Suprapubic skin (tissue), 4 donors: ENCODE data around the gene TSPYL2. TPM values are rescaled to one million over a fixed set of nuclear protein-coding genes. Genes with fewer than 3 reads are reported as not detected.

Source experiments
- DNase-seq, 2 donors: peaks; one replicate each; pipeline ENCODE4 v3.0.0-alpha.2; 2019; ENCODE audit warnings: low spot score in 2 of 2
- H3K27ac ChIP-seq: fragments of 200-600 bp; sonication (generic); one replicate; pipeline ENCODE4 v1.5.1; 2019
- H3K27me3 ChIP-seq: fragments of 200-600 bp; sonication (generic); one replicate; pipeline ENCODE4 v1.5.1; 2019
- H3K36me3 ChIP-seq: fragments of 200-600 bp; sonication (generic); one replicate; pipeline ENCODE4 v1.5.1; 2019
- H3K4me1 ChIP-seq: fragments of 200-600 bp; sonication (generic); one replicate; pipeline ENCODE4 v1.5.1; 2019
- H3K4me3 ChIP-seq: fragments of 200-600 bp; sonication (generic); one replicate; pipeline ENCODE4 v1.5.1; 2019; ENCODE audit warnings: mild to moderate bottlenecking
- H3K9me3 ChIP-seq: fragments of 200-600 bp; sonication (generic); one replicate; pipeline ENCODE4 v1.5.1; 2019
- EP300 ChIP-seq: sonication (generic); formaldehyde crosslinking; IDR thresholded peaks from one replicate; pipeline ENCODE4 v1.6.1; 2017; ENCODE audit warnings: antibody characterized with exemption
- POLR2A ChIP-seq, 2 donors: fragments of 450-650 bp; IDR thresholded peaks; one replicate each; pipeline ENCODE4 v1.6.1; 2017; ENCODE audit warnings: antibody characterized with exemption in 2 of 2, mild to moderate bottlenecking in 2 of 2, moderate library complexity in 2 of 2
- POLR2AphosphoS5 ChIP-seq, 3 donors: sonication (generic); formaldehyde crosslinking; IDR thresholded peaks; one replicate each; pipeline ENCODE4 v1.6.1; 2017; ENCODE audit warnings: antibody characterized with exemption in 3 of 3
- WGBS: methylation state at CpG from one replicate; pipeline ENCODE4 v1.1.5; 2018; 5-methylcytosine and 5-hydroxymethylcytosine counted together
- total RNA-seq, 4 donors: library from RNA; depleted of rRNA; stranded (reverse); fragments of >200 nt; gene quantifications; one replicate each; pipeline ENCODE4 v1.1.0, GENCODE V29; 2016
- TF ChIP-seq, protein P1 (sequence below), 2 donors: fragments of 200-600 bp in 1 of 2; fragments of 450-650 bp in 1 of 2; sonication (generic) in 1 of 2; IDR thresholded peaks; one replicate each; pipeline ENCODE4 v1.5.1; 2016 to 2019; ENCODE audit warnings: antibody characterized with exemption in 2 of 2, mild to moderate bottlenecking in 1 of 2, moderate library complexity in 1 of 2

TSPYL2 gene
- total RNA-seq, 4 donors from 2014 or later, result 29.4 to 60.7 (median 48.4) TPM

DNA sequence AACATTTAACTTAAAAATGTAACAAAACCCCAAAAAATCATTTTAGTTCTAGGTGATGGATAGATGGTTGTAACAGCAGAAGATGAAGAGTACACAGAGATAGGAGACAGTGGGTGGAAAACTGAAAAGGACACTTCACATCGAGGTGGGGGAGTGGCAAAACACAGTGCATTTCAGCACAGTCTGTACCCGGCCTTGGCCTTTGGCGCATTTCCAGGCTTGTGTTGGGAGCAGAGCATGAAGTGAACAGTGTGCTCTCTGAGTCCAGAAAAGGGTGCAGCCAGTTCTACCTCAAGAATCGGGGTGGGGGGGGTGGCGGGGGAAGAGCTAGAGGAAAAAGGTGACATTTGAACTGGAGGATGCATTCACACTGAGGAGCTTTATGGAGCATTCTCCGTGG is 4.3 kb downstream of the TSPYL2 start:
- Histone ChIP-seq H3K36me3 (peaks cover 15% of the 10 kb centered on the region), H3K9me3 (no peaks in the 10 kb centered on the region), H3K27me3 (no peaks in the 10 kb centered on the region), H3K4me1 (peaks cover 36% of the 10 kb centered on the region), H3K4me3 (peak overlapping the region; percentile 12), H3K27ac (peak overlapping the region; percentile 51)
- 42% methylated on average over 6 of the region's 6 CpGs for WGBS
- DNase-seq, result no peak
- TF ChIP-seq EP300, result no peak
- TF ChIP-seq, protein P1, sequence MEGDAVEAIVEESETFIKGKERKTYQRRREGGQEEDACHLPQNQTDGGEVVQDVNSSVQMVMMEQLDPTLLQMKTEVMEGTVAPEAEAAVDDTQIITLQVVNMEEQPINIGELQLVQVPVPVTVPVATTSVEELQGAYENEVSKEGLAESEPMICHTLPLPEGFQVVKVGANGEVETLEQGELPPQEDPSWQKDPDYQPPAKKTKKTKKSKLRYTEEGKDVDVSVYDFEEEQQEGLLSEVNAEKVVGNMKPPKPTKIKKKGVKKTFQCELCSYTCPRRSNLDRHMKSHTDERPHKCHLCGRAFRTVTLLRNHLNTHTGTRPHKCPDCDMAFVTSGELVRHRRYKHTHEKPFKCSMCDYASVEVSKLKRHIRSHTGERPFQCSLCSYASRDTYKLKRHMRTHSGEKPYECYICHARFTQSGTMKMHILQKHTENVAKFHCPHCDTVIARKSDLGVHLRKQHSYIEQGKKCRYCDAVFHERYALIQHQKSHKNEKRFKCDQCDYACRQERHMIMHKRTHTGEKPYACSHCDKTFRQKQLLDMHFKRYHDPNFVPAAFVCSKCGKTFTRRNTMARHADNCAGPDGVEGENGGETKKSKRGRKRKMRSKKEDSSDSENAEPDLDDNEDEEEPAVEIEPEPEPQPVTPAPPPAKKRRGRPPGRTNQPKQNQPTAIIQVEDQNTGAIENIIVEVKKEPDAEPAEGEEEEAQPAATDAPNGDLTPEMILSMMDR (IDR thresholded peaks at IDR 0.05), result no peak
- TF ChIP-seq POLR2A (IDR thresholded peaks at IDR 0.05), result no peak
- no peak for TF ChIP-seq POLR2AphosphoS5 (IDR thresholded peaks at IDR 0.05)

DNA sequence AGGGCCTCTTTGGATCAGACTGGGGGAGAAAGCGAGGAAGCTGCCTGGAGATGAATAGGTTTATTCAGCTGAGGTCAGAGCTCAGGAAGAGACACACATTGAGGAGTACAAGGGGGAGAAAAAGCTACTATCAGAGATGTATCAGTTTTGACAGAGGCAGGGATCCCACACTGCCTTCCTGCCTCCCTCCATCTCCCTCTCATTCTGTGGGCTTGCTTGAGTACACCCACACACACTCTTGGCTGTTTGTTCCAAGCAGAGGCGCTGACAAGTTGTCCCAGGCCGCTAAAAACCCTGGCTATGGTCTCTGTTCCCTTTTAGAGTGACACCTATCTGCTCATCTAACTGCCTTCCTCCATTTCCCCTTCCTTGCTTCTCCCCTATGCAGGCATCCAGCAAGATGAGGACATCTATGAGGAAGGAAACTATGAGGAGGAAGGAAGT is 5.2 kb downstream of the TSPYL2 start:
- peaks cover 36% of the 10 kb centered on the region for H3K4me1 ChIP-seq
- H3K36me3 ChIP-seq, result peaks cover 15% of the 10 kb centered on the region
- no peaks in the 10 kb centered on the region for H3K27me3 ChIP-seq
- peak overlapping the region; percentile 42 for H3K4me3 ChIP-seq
- H3K9me3 ChIP-seq, result no peaks in the 10 kb centered on the region
- peak overlapping the region; percentile 51 for H3K27ac ChIP-seq
- WGBS, result 71% methylated on average over 3 of the region's 3 CpGs
- TF ChIP-seq, protein P1 (IDR thresholded peaks at IDR 0.05), result no peak
- TF ChIP-seq EP300, result no peak
- TF ChIP-seq POLR2A (IDR thresholded peaks at IDR 0.05), result no peak
- TF ChIP-seq POLR2AphosphoS5 (IDR thresholded peaks at IDR 0.05), result no peak
- no peak for DNase-seq

DNA sequence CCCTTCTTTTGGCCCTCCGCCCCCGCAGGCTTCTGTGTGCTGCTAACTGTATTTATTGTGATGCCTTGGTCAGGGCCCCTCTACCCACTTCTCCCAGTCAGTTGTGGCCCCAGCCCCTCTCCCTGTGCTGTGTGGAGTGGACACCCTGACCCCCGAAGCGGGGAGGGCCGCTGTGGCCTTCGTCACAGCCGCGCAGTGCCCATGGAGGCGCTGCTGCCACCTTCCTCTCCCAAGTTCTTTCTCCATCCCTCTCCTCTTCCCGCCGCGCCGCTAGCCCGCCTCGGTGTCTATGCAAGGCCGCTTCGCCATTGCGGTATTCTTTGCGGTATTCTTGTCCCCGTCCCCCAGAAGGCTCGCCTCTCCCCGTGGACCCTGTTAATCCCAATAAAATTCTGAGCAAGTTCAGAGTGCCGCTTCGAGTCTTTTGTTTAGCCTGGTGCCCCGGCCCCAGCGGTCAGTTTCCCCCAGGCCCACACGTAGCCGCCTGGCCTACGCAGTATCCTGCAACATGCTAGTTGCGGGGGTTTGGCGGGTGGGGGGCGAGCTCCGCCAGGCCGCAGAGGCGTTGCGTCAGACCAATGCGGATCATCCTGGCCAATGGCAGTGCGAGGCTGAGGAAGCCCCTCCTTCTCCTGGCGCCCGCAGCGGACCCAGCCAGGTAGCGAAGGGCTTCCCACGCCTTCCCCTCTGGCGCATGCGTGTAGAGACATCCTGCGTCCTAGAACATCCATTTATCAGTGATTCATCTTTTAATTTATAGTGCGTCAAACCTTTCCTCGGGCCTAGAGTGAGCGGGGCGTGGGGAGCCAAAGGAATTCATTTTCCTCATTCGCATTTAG is 6.2 kb downstream of the TSPYL2 start:
- Histone ChIP-seq H3K36me3 (peaks cover 15% of the 10 kb centered on the region), H3K9me3 (no peaks in the 10 kb centered on the region), H3K27ac (peak overlapping the region; percentile 92), H3K4me1 (peaks cover 34% of the 10 kb centered on the region), H3K4me3 (peak overlapping the region; percentile 42), H3K27me3 (no peaks in the 10 kb centered on the region)
- DNase-seq, result peak; percentile 88
- TF ChIP-seq, protein P1 (IDR thresholded peaks at IDR 0.05), result no peak
- no peak for TF ChIP-seq EP300
- TF ChIP-seq POLR2A (IDR thresholded peaks at IDR 0.05), result no peak
- no peak for TF ChIP-seq POLR2AphosphoS5 (IDR thresholded peaks at IDR 0.05)
- WGBS, result 46% methylated on average over 51 of the region's 51 CpGs

DNA sequence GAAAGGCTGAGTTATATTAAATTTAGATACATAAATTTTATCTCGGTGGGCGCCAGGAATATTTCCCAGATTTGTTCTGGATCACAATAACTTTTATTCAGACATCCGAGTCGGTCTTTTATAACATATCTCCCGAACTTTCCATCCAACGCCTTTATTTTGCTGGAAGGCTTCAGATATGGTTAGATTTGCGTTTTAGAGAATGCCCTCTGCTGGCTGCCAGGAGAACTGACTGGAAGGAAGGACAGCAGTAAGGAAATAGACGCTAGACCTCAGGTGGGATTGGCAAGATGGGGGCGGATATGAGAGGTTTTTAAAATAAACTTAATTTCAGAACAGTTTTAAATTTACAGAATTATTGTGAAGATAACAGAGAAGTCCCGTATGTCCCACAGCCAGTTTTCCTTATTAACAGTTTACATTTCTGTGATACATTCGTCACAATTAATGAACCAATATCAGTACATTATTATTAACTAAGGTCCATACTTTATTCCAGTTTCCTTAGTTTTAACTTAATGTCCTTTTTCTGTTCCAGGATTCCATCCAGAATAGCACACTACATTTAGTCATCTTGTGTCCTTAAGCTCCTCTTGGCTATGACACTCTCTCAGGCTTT is 7.2 kb downstream of the TSPYL2 start:
- Histone ChIP-seq H3K4me1 (peaks cover 26% of the 10 kb centered on the region), H3K27me3 (no peaks in the 10 kb centered on the region), H3K4me3 (peak overlapping the region; percentile 42), H3K27ac (peak overlapping the region; percentile 92), H3K36me3 (peaks cover 15% of the 10 kb centered on the region), H3K9me3 (no peaks in the 10 kb centered on the region)
- WGBS, result 23% methylated on average over 11 of the region's 11 CpGs
- peak in 1 of 2 donors; percentile 67 for DNase-seq
- TF ChIP-seq, protein P1 (IDR thresholded peaks at IDR 0.05), result peak; percentile 68 to 73
- TF ChIP-seq POLR2A (IDR thresholded peaks at IDR 0.05), result no peak
- no peak for TF ChIP-seq POLR2AphosphoS5 (IDR thresholded peaks at IDR 0.05)

DNA sequence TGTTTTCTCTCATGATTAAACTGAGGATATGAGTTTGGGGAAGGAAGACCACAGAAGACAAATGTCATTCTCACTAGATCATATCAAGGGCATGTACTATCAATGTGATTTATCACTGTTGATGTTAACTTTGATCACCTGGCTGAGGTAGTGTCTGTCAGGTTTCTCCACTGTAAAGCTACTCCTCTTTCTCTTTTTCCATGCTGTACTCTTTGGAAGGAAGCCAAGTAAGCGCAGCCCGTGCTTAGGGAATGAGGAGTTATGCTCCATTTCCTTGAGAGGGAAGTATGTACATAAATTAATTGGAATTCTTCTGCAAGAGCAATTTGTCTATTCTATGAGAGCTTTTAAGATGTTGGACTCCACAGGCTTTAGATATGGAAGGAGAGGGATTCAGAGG is 7.8 kb downstream of the TSPYL2 start:
- H3K27me3 ChIP-seq, result no peaks in the 10 kb centered on the region
- 44% methylated on average over 2 of the region's 2 CpGs for WGBS
- H3K4me3 ChIP-seq, result no peak overlapping the region
- H3K27ac ChIP-seq, result no peak overlapping the region
- DNase-seq, result no peak
- H3K36me3 ChIP-seq, result peaks cover 10% of the 10 kb centered on the region
- peaks cover 29% of the 10 kb centered on the region for H3K4me1 ChIP-seq
- TF ChIP-seq POLR2AphosphoS5 (IDR thresholded peaks at IDR 0.05) (no peak), POLR2A (IDR thresholded peaks at IDR 0.05) (no peak), EP300 (no peak)
- TF ChIP-seq, protein P1 (IDR thresholded peaks at IDR 0.05), result no peak
- H3K9me3 ChIP-seq, result no peaks in the 10 kb centered on the region
